ENCODE measurements around the gene GPN2. TPM values are rescaled to one million over a fixed set of nuclear protein-coding genes. Genes with fewer than 3 reads are reported as not detected.

Gene GPN2
- total RNA-seq, 2 donors from 2014 or later = 54.8 to 55.5 TPM

GRCh38 chr1:26913389-26913753 is 23.3 kb upstream of the GPN2 start:
- no peak for ATAC-seq (replicated peaks in 1 of 2)

GRCh38 chr1:26912147-26912490 is 22.0 kb upstream of the GPN2 start:
- Mint-ChIP-seq H3K27ac (no peak overlapping the region), H3K4me3 (no peak overlapping the region), H3K4me1 (ENCODE audit: low read depth) (no peaks in the 10 kb centered on the region), H3K36me3 (ENCODE audit: insufficient read depth in 2 of 2) (no peaks in the 10 kb centered on the region), H3K27me3 (ENCODE audit: low read depth) (no peaks in the 10 kb centered on the region), H3K9me3 (no peaks in the 10 kb centered on the region)
- DNase-seq = no peak
- no peak for ATAC-seq (replicated peaks in 1 of 2)

More at GRCh38 chr1:26913389-26913753, 23.3 kb upstream of the GPN2 start:
- H3K4me1 Mint-ChIP-seq (ENCODE audit: low read depth) = no peaks in the 10 kb centered on the region
- no peaks in the 10 kb centered on the region for H3K9me3 Mint-ChIP-seq
- no peak overlapping the region for H3K27ac Mint-ChIP-seq
- H3K4me3 Mint-ChIP-seq = no peak overlapping the region
- no peak for DNase-seq
- no peaks in the 10 kb centered on the region for H3K27me3 Mint-ChIP-seq (ENCODE audit: low read depth)
- no peaks in the 10 kb centered on the region for H3K36me3 Mint-ChIP-seq (ENCODE audit: insufficient read depth in 2 of 2)

- Mint-ChIP-seq H3K27ac (no peak overlapping the region), H3K4me1 (ENCODE audit: low read depth) (no peaks in the 10 kb centered on the region), H3K9me3 (no peaks in the 10 kb centered on the region), H3K4me3 (no peak overlapping the region), H3K27me3 (ENCODE audit: low read depth) (no peaks in the 10 kb centered on the region), H3K36me3 (ENCODE audit: insufficient read depth in 2 of 2) (no peaks in the 10 kb centered on the region)
- no peak for ATAC-seq (replicated peaks in 1 of 2)
- no peak for DNase-seq
Measured at GRCh38 chr1:26911399-26912146, 21.5 kb upstream of the GPN2 start.

GRCh38 chr1:26910343-26911160 is 20.5 kb upstream of the GPN2 start:
- ATAC-seq (replicated peaks in 1 of 2) (no peak), DNase-seq (no peak)
- no peaks in the 10 kb centered on the region for H3K36me3 Mint-ChIP-seq (ENCODE audit: insufficient read depth in 2 of 2)
- H3K27ac Mint-ChIP-seq = no peak overlapping the region
- no peaks in the 10 kb centered on the region for H3K27me3 Mint-ChIP-seq (ENCODE audit: low read depth)
- H3K4me1 Mint-ChIP-seq (ENCODE audit: low read depth) = no peaks in the 10 kb centered on the region
- H3K4me3 Mint-ChIP-seq = no peak overlapping the region
- no peaks in the 10 kb centered on the region for H3K9me3 Mint-ChIP-seq

GRCh38 chr1:26909951-26910342 is 19.9 kb upstream of the GPN2 start:
- Mint-ChIP-seq H3K4me3 (no peak overlapping the region), H3K27ac (no peak overlapping the region), H3K36me3 (ENCODE audit: insufficient read depth in 2 of 2) (no peaks in the 10 kb centered on the region), H3K27me3 (ENCODE audit: low read depth) (no peaks in the 10 kb centered on the region), H3K4me1 (ENCODE audit: low read depth) (no peaks in the 10 kb centered on the region), H3K9me3 (no peaks in the 10 kb centered on the region)
- ATAC-seq (replicated peaks in 1 of 2) (no peak), DNase-seq (no peak)

GRCh38 chr1:26907071-26907917 is 17.2 kb upstream of the GPN2 start:
- no peak overlapping the region for H3K4me3 Mint-ChIP-seq
- no peaks in the 10 kb centered on the region for H3K36me3 Mint-ChIP-seq (ENCODE audit: insufficient read depth in 2 of 2)
- no peaks in the 10 kb centered on the region for H3K4me1 Mint-ChIP-seq (ENCODE audit: low read depth)
- H3K27ac Mint-ChIP-seq = no peak overlapping the region
- no peaks in the 10 kb centered on the region for H3K27me3 Mint-ChIP-seq (ENCODE audit: low read depth)
- H3K9me3 Mint-ChIP-seq = no peaks in the 10 kb centered on the region
- ATAC-seq (replicated peaks in 1 of 2) (no peak), DNase-seq (no peak)

GRCh38 chr1:26900815-26901511 is 10.9 kb upstream of the GPN2 start:
- no peaks in the 10 kb centered on the region for H3K27me3 Mint-ChIP-seq (ENCODE audit: low read depth)
- no peak for ATAC-seq (replicated peaks in 1 of 2)
- H3K27ac Mint-ChIP-seq = peak overlapping the region; percentile 99

GRCh38 chr1:26900001-26900814 is 10.1 kb upstream of the GPN2 start, which contains the start of gene GPATCH3:
Gene GPATCH3, minus strand, starts transcription at chr1:26900467. Its CDS starts 25 bp downstream, at chr1:26900442.
- ATAC-seq (replicated peaks in 1 of 2) (peak; percentile 92 to 93), DNase-seq (peak; percentile 88 to 92)
- Mint-ChIP-seq H3K27ac (peak within 1 kb of the TSS; percentile 99), H3K9me3 (no peaks in the 10 kb centered on the region), H3K4me3 (peak within 1 kb of the TSS; percentile 95 to 100), H3K4me1 (ENCODE audit: low read depth) (peaks cover 33% of the 10 kb centered on the region), H3K36me3 (ENCODE audit: insufficient read depth in 2 of 2) (peaks cover 4 to 7% of the 10 kb centered on the region in 2 donors), H3K27me3 (ENCODE audit: low read depth) (no peaks in the 10 kb centered on the region)

More at GRCh38 chr1:26900815-26901511, 10.9 kb upstream of the GPN2 start:
- peaks cover 32% of the 10 kb centered on the region for H3K4me1 Mint-ChIP-seq (ENCODE audit: low read depth)
- DNase-seq = no peak
- H3K9me3 Mint-ChIP-seq = no peaks in the 10 kb centered on the region
- H3K4me3 Mint-ChIP-seq = peak overlapping the region; percentile 95 to 100
- peaks cover 4 to 7% of the 10 kb centered on the region in 2 donors for H3K36me3 Mint-ChIP-seq (ENCODE audit: insufficient read depth in 2 of 2)

GRCh38 chr1:26897351-26897750 is 7.3 kb upstream of the GPN2 start:
- Mint-ChIP-seq H3K4me1 (ENCODE audit: low read depth) (peaks cover 42% of the 10 kb centered on the region), H3K27me3 (ENCODE audit: low read depth) (no peaks in the 10 kb centered on the region), H3K9me3 (no peaks in the 10 kb centered on the region), H3K4me3 (no peak overlapping the region), H3K36me3 (ENCODE audit: insufficient read depth in 2 of 2) (peaks cover 10 to 11% of the 10 kb centered on the region in 2 donors), H3K27ac (no peak overlapping the region)
- no peak for DNase-seq
- ATAC-seq (replicated peaks in 1 of 2) = no peak

GRCh38 chr1:26894263-26894662 is 4.2 kb upstream of the GPN2 start:
- H3K27me3 Mint-ChIP-seq (ENCODE audit: low read depth) = no peaks in the 10 kb centered on the region
- H3K9me3 Mint-ChIP-seq = no peaks in the 10 kb centered on the region
- H3K27ac Mint-ChIP-seq = no peak overlapping the region
- no peak for DNase-seq
- H3K36me3 Mint-ChIP-seq (ENCODE audit: insufficient read depth in 2 of 2) = peaks cover 11 to 12% of the 10 kb centered on the region in 2 donors
- ATAC-seq (replicated peaks in 1 of 2) = no peak
- no peak overlapping the region for H3K4me3 Mint-ChIP-seq
- peaks cover 43% of the 10 kb centered on the region for H3K4me1 Mint-ChIP-seq (ENCODE audit: low read depth)

- peak; percentile 43 to 47 for ATAC-seq (replicated peaks in 1 of 2)
- H3K4me1 Mint-ChIP-seq (ENCODE audit: low read depth) = peaks cover 42% of the 10 kb centered on the region
- no peaks in the 10 kb centered on the region for H3K9me3 Mint-ChIP-seq
- peaks cover 14 to 16% of the 10 kb centered on the region in 2 donors for H3K36me3 Mint-ChIP-seq (ENCODE audit: insufficient read depth in 2 of 2)
- no peak for DNase-seq
- no peaks in the 10 kb centered on the region for H3K27me3 Mint-ChIP-seq (ENCODE audit: low read depth)
- peak overlapping the region; percentile 93 for H3K4me3 Mint-ChIP-seq
- peak overlapping the region; percentile 92 for H3K27ac Mint-ChIP-seq
Measured at GRCh38 chr1:26890467-26890796, 349 bp upstream of the GPN2 start.

GRCh38 chr1:26888231-26888630 is 1.9 kb downstream of the GPN2 start:
- no peaks in the 10 kb centered on the region for H3K27me3 Mint-ChIP-seq (ENCODE audit: low read depth)
- no peak for DNase-seq
- H3K4me1 Mint-ChIP-seq (ENCODE audit: low read depth) = peaks cover 32% of the 10 kb centered on the region
- ATAC-seq (replicated peaks in 1 of 2) = no peak
- no peaks in the 10 kb centered on the region for H3K9me3 Mint-ChIP-seq
- H3K27ac Mint-ChIP-seq = peak overlapping the region; percentile 92
- peak overlapping the region; percentile 93 for H3K4me3 Mint-ChIP-seq
- H3K36me3 Mint-ChIP-seq (ENCODE audit: insufficient read depth in 2 of 2) = peaks cover 21 to 25% of the 10 kb centered on the region in 2 donors

Measured in activated T-cell treated with anti-CD3 and anti-CD28 coated beads, Interleukin-2, amount 50 U/mL, for 72 hours (primary cell).